Brain microvascular endothelial cell (primary cell): ENCODE data around the gene PKIG.

Source experiments
- DNase-seq: peaks from one replicate; pipeline ENCODE4 v3.0.0-alpha.2; 2020
- H3K27ac ChIP-seq: fragments of 250-450 bp; sonication (Bioruptor Pico); 2 replicates; pipeline ENCODE4 v1.5.1; 2020; ENCODE audit warnings: mild to moderate bottlenecking, moderate library complexity
- H3K27me3 ChIP-seq: fragments of 250-450 bp; sonication (Bioruptor Pico); replicated peaks from 2 replicates; pipeline ENCODE4 v1.5.1; 2020; ENCODE audit warnings: mild to moderate bottlenecking
- H3K36me3 ChIP-seq: fragments of 250-450 bp; sonication (Bioruptor Pico); replicated peaks from 2 replicates; pipeline ENCODE4 v1.5.1; 2020; ENCODE audit warnings: mild to moderate bottlenecking
- H3K4me3 ChIP-seq: 2 replicates; pipeline ENCODE4 v1.5.1; 2011; ENCODE audit warnings: low read depth, mild to moderate bottlenecking, control low read depth, low read length, moderate library complexity
- in situ Hi-C: cut with HindIII; loops from 2 replicates; pipeline ENCODE4 v1.10.0; 2017; ENCODE audit warnings: low sequenced_read_pairs, low pct_ligation_motif_present
- TF ChIP-seq, protein P1 (sequence below): IDR thresholded peaks from 2 replicates; pipeline ENCODE4 v1.5.1; 2011; ENCODE audit warnings: low read depth, mild to moderate bottlenecking, moderate library complexity, low read length, control low read depth, inconsistent platforms; ENCODE audit errors: missing control alignments

The PKIG gene

GRCh38 chr20:44613575-44613974 is 31.2 kb downstream of the PKIG start:
- in situ Hi-C loops = no loop called here
- Histone ChIP-seq H3K36me3 (peaks cover 8% of the 10 kb centered on the region), H3K27ac (no peak overlapping the region), H3K27me3 (no peaks in the 10 kb centered on the region), H3K4me3 (no peak overlapping the region)
- DNase-seq = no peak
- TF ChIP-seq, protein P1, sequence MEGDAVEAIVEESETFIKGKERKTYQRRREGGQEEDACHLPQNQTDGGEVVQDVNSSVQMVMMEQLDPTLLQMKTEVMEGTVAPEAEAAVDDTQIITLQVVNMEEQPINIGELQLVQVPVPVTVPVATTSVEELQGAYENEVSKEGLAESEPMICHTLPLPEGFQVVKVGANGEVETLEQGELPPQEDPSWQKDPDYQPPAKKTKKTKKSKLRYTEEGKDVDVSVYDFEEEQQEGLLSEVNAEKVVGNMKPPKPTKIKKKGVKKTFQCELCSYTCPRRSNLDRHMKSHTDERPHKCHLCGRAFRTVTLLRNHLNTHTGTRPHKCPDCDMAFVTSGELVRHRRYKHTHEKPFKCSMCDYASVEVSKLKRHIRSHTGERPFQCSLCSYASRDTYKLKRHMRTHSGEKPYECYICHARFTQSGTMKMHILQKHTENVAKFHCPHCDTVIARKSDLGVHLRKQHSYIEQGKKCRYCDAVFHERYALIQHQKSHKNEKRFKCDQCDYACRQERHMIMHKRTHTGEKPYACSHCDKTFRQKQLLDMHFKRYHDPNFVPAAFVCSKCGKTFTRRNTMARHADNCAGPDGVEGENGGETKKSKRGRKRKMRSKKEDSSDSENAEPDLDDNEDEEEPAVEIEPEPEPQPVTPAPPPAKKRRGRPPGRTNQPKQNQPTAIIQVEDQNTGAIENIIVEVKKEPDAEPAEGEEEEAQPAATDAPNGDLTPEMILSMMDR = no peak

GRCh38 chr20:44614525-44614924 is 32.1 kb downstream of the PKIG start:
- no peak overlapping the region for H3K4me3 ChIP-seq
- in situ Hi-C loops = no loop called here
- no peak overlapping the region for H3K27ac ChIP-seq
- H3K27me3 ChIP-seq = no peaks in the 10 kb centered on the region
- DNase-seq = no peak
- H3K36me3 ChIP-seq = peaks cover 13% of the 10 kb centered on the region
- TF ChIP-seq, protein P1 = no peak

DNA sequence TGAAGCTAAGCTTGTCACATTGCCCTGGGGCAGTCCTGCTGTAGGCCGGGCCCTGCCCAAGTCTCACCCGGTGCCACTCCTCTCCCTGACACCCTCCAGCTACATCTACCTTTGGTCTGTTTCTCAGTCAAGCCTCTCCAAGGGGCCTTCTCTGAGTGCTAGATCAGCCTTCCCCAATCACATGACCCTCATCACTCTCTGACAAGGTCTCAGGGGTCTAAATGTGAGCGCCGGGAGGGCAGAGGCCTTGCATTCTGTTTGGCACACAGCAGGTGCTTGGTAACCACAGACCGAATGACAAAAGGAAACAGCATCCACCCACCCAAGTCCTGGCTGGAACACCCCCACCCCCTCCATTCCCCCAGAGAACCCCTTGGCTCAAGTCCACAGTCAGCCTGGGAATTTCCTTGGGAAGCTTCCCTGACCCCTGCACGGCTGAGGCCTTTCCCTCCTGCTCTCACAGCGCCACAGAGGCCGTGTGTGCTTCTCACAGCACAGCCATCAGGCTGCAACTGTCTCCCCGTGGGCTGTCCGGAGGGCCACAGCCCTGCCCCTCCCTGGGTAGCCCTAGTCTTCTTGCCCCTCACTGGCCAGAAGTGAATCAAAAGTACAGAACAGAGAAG is 32.9 kb downstream of the PKIG start:
- peaks cover 15% of the 10 kb centered on the region for H3K36me3 ChIP-seq
- TF ChIP-seq, protein P1 = no peak
- in situ Hi-C loops = no loop called here
- no peak for DNase-seq
- no peaks in the 10 kb centered on the region for H3K27me3 ChIP-seq
- no peak overlapping the region for H3K27ac ChIP-seq
- no peak overlapping the region for H3K4me3 ChIP-seq

DNA sequence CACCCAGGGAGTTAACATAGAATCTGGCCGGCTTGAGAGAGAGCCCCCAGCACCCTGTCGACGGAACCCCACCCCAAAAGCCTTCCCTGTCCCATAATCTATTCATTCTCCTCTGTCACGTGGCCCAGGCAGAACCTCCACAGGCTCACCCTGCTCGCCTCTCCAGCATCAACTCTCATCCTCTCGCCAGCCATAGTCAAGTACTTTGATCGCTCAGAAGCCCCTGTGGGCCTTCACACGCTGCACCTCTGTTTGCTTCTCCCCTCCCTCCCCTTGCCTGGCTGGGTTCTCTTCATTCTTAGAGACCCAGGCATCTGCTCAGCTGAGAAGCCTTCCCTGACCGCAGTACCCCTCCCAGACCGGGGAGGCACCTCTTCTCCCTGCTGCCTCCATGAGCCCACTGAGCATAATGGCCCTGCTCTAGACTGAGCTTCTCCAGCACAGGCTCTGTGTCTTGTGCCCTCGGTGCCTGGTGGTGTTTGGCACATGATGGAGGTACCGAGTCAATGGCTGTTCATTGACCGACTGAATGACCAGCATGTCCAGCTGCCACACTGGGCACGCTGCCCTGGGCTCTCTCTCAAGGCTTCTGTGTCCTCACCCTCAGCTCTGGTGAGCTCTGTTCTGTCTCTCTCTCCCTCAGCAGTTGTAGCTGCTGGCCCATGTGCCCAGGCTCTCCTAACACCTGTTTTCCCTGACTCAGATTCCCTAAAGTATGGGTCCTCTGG is 33.7 kb downstream of the PKIG start:
- in situ Hi-C loops = no loop called here
- H3K4me3 ChIP-seq = no peak overlapping the region
- H3K36me3 ChIP-seq = peaks cover 15% of the 10 kb centered on the region
- no peak for DNase-seq
- TF ChIP-seq, protein P1 = no peak
- H3K27me3 ChIP-seq = no peaks in the 10 kb centered on the region
- H3K27ac ChIP-seq = no peak overlapping the region

DNA sequence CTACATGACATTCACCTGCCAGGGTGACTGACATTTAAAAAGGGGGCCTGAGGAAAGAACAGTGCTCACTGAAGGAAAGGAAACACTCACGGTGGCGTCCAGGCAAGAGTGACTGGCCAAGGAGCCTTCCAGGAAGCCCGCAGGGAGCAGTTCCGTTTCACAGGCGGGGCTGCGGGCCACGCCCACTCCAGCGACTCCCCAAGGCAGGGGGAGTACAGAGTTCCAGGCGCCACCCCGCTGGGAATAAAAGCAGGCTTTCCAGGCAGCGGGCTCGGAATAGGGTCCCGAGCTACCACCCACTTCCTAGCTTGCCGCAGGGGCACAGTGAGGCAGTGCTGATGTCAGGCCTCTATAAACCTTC is 34.2 kb downstream of the PKIG start:
- Histone ChIP-seq H3K27ac (no peak overlapping the region), H3K36me3 (peaks cover 18% of the 10 kb centered on the region), H3K4me3 (no peak overlapping the region), H3K27me3 (no peaks in the 10 kb centered on the region)
- no peak for DNase-seq
- in situ Hi-C loops = no loop called here
- TF ChIP-seq, protein P1 = no peak
